ENCODE results near the gene LDLRAD3.

The LDLRAD3 gene

DNA sequence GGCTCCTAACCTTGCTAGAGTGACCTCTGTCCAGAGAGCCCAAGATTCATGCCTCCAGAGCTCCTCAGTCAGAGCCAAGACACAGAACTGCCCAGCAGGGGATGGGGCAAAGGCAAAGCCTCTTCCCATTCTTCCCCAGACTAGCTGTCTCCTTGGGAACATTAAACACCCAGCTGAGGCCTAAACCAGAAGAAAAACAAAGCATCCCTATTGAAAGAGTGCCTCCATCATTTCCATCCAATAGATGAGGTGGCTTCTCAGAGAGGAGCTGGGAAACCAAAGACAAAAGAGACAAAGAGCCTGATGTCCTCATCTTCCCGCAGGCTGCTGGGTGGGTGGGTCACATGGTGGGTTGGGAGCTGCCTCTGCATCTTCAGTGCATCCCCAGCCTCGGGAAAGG lies 308.0 kb downstream of the LDLRAD3 start:
- no peak for TF ChIP-seq GATA3 (IDR thresholded peaks at IDR 0.05; ENCODE audit: low read depth, low read length)
- TF ChIP-seq GATA2 (IDR thresholded peaks at IDR 0.05; ENCODE audit: low read depth, low read length) = no peak

DNA sequence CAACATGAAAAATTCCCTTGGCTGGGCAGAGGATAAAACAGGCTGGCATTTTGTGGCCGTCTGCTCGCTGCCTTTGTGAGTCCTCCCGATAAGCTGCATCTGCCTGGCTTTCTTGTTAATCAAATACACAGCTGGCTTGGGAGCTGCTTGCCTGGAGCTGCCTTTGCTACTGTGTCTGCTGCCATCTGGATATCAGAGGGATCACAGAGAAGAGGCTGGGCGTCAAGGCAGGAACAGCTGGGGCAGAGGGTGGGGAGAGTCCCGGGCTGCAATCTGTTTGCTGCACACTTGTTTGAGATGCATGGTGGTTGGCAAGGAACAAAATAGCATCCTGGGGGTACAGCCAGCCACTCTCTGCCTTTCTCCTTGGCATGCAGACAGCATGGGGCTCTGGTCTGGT lies 309.4 kb downstream of the LDLRAD3 start:
- peak; percentile 65; the same call in 1 of the 2 replicates for TF ChIP-seq GATA3 (IDR thresholded peaks at IDR 0.05; ENCODE audit: low read depth, low read length)
- peak; percentile 95 for TF ChIP-seq GATA2 (IDR thresholded peaks at IDR 0.05; ENCODE audit: low read depth, low read length)

DNA sequence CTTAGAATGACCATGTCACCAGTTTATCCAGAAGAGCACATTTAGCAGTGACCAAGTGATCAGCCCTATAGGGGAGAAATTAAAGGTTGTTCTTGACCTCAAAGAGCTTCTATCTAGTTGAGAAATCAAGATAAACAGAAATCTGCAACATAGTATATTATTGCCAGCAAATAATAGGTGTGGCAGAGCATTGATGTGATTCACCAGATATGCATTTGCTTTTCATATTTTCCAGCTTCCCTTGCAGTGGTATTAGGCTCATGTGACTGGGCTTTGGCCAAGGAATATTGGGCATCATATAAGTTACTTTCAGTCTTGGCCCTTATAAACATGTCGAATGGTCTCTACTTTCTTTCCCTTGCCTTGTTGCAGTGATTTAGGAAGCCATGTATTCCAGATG lies 310.9 kb downstream of the LDLRAD3 start:
- no peak for TF ChIP-seq GATA3 (IDR thresholded peaks at IDR 0.05; ENCODE audit: low read depth, low read length)
- TF ChIP-seq GATA2 (IDR thresholded peaks at IDR 0.05; ENCODE audit: low read depth, low read length) = no peak

DNA sequence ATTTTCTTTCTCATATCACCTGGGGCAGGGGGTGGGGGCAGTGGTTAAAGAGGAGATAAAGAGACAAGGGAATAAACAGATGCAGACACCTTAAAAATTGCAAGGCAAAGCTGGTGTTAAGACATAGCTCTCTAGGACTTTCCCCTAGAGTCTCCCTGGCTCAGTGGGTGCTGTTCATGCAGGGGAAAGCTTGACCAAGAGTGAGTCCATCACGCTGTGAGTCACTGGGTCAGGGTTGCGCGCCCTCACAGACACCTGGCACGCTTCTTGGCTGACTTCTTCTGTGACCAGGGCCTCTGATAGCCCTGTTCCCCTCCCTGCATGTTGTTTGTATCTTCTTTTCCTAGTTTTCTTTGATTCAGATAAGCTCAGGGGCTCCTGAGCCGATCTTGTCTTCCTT lies 313.5 kb downstream of the LDLRAD3 start:
- TF ChIP-seq GATA3 (IDR thresholded peaks at IDR 0.05; ENCODE audit: low read depth, low read length) = no peak
- no peak for TF ChIP-seq GATA2 (IDR thresholded peaks at IDR 0.05; ENCODE audit: low read depth, low read length)

DNA sequence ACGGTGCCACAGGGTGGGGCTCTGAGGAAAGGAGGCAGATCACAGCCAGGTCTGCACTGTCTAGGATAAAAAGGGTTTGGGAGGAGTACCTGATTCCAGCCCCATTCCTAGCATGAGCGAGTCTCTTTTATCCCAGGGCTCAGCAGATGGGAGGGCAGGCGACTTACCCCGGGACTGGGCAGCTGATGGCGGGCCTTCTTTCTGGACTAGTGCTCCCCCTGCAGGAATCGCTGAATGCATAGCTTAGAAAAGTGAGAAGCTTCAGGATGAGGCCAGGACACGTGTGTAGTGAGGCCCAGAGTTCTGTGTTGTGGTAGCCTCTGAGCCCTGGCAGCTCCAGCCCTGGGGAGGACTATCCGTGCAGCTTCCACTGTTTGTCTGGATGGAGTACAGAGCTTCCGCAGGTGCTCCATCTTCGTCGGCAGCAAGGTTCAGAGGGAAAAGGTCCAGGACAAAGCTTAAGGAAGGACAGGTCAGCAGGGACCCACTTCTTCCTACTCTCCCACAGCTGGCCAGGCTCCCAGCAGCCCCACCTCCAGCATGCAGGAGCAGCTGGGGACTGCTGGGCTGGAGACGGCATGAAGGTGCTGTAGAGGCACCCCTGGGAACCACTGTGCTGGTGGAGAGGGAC lies 315.0 kb downstream of the LDLRAD3 start:
- no peak for TF ChIP-seq GATA2 (IDR thresholded peaks at IDR 0.05; ENCODE audit: low read depth, low read length)
- TF ChIP-seq GATA3 (IDR thresholded peaks at IDR 0.05; ENCODE audit: low read depth, low read length) = no peak

DNA sequence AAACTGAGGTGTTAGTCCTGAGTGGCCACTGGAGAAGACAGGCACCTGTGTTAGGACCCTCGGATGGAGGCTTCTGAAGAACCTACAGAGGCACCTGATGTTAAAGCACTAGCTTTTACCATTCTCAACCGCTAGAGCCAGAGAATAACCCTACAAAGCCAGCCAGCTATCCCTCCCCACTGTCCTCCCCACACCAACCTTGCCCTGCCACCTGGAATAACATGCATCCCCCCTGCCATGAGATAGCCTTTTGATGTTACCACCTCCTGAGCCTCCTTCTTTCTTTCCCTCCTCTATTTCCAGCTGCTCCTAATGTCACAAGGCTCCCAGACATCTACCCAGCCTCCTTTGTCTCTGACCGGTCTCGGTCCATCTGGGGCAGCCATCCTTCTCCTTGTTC lies 317.2 kb downstream of the LDLRAD3 start:
- TF ChIP-seq GATA3 (IDR thresholded peaks at IDR 0.05; ENCODE audit: low read depth, low read length) (no peak), GATA2 (IDR thresholded peaks at IDR 0.05; ENCODE audit: low read depth, low read length) (no peak)

DNA sequence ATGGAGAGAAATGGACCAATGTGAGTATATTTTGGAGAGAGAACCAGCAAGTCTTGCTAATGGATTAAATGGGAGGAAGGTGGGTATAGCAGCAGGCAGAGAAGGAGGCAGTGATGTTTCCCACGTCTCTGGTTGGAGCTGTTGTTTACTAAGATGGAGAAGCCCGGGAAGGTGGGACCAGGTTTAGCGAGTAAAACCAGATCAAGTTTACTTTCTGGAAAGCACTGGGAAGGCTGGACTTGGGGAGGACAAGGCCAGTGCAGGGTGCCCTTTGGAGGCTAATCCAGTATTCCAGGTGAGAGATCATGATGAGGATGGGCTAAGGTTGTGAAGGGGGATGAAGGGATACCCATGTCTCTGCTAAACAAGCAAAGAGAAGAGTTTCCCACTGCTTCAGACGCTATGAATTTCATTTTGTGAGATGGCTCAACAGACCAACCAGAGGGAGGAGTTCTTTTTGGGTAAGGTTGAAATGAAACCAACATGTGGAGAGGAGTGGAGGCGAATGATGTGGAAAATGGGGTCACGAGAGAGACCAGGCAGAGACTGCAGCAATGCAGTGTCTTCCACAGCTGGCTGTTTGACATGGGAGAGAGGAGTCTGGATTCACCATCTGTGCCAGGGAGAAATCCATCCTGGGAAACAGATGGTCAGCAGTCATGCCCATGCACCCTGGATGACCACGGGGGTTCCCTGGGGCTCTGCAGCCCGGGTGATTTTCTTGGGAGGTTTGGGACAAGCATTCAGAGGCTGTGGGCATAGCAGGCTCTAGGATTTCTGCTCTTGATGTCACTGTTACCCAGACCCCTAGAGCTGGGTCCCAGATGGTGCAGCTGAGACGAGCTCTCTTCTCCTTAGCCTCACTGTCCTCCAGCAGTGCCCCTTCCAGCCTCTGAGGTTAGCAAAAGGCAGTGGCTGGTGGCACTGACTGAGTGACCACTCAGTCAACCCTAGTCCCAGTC lies 320.4 kb downstream of the LDLRAD3 start:
- no peak for TF ChIP-seq GATA3 (IDR thresholded peaks at IDR 0.05; ENCODE audit: low read depth, low read length)
- TF ChIP-seq GATA2 (IDR thresholded peaks at IDR 0.05; ENCODE audit: low read depth, low read length) = no peak

DNA sequence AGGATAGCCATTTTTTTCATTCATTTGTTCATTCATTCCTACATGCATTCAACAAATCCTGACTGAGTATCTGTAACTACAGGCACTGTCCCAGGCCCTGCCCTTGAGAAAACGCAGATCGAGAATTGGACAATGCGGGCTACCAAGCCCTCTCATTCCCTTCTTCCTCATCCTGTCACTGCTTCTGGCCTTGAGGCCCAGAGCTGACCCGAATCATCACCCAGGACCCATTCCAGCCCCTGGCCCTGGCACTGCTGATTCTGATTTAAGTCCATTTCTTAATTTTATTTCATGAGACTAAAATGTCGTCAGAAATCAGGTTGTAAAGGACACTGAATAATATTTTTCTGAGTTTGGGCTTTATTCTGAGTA lies 321.1 kb downstream of the LDLRAD3 start:
- TF ChIP-seq GATA2 (IDR thresholded peaks at IDR 0.05; ENCODE audit: low read depth, low read length) = no peak
- no peak for TF ChIP-seq GATA3 (IDR thresholded peaks at IDR 0.05; ENCODE audit: low read depth, low read length)

DNA sequence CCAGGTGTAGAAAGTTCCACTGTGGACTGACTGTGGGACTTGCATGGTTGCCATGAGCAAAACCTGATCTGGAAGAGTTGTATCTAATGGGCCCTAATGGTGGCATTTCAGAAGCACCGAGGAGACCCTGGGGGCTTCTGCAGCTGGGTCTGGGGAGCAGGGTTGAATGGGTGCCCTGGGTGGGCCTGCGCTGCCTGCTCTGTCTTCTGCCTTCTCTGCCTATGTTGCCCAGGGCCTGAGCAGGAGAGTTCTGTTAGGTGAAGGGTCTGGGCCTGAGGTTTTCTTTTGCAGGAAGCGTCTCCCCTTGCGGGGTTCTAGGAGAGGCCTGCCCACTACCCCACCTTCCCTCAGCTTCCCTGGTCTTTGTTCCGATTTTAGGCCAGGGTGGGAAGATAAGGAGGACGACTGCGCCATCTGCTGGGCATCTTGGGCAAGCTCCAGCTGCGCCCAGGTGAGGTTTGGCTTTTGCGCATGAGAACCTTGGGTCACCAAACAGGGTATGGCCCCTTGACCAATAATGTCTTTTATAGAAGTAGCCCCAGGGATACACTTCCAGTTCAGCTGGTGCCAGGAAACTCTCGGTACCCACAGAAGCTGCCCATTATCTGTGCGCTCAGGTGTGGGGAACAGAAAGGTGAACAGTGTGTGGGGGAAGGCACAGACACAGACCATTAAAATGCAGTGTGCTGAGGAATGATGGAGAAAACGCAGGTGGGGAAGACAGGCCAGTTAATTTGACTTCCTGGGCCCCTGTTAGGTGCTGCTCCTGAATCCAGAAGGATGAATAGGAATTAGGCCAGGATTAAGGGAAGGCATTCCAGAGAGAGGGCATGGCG lies 322.1 kb downstream of the LDLRAD3 start:
- TF ChIP-seq GATA2 (IDR thresholded peaks at IDR 0.05; ENCODE audit: low read depth, low read length) (no peak), GATA3 (IDR thresholded peaks at IDR 0.05; ENCODE audit: low read depth, low read length) (no peak)

DNA sequence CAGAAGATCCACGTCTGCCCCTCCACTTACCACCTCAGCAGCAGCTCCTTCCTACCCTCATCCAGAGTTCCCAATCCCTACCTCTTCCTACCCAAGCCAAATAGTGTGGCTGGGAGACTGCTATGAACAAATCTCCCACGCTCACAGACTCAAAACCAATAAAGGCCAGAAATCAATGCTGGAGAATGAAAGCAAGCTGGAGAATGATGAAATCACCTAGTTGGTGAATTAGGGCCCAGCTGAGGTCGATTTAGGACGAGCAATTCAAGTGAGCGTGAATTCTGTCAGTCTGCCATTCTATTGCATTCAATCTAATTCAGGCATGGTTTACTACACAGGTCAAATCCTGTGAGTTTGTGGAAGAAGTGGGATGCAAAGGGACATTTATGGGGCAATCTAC lies 322.9 kb downstream of the LDLRAD3 start:
- TF ChIP-seq GATA3 (IDR thresholded peaks at IDR 0.05; ENCODE audit: low read depth, low read length) (no peak), GATA2 (IDR thresholded peaks at IDR 0.05; ENCODE audit: low read depth, low read length) (no peak)

DNA sequence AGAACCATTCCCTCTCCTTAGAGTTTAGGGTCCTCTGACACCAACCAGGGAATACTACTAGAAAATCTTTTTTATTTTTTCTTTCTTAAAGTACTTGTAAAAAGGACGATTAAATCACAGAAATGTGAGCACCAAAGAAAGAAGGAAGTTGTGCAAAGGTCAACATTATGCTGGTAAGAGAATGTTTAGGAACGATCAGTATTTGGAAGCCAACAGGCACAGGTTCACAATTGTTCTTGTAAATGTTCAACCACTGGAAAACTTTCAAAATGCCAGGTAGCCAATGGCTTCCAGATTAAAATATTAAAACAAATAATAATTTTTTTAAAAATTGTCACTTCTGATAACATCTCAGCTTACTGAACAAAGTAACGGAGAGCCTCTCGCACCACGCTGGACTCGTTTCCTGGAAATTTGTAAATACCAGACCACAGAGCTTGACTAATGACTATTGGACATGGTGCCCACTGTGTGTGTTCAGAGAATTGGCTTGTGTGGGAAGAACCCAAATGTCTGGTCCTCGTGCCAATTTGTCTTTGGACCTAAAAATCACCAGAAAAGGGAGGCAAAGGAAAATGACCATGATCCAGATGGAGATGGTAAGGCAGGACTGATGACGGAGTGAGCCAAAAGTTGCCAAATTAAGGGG lies 324.6 kb downstream of the LDLRAD3 start:
- TF ChIP-seq GATA3 (IDR thresholded peaks at IDR 0.05; ENCODE audit: low read depth, low read length) (no peak), GATA2 (IDR thresholded peaks at IDR 0.05; ENCODE audit: low read depth, low read length) (no peak)

DNA sequence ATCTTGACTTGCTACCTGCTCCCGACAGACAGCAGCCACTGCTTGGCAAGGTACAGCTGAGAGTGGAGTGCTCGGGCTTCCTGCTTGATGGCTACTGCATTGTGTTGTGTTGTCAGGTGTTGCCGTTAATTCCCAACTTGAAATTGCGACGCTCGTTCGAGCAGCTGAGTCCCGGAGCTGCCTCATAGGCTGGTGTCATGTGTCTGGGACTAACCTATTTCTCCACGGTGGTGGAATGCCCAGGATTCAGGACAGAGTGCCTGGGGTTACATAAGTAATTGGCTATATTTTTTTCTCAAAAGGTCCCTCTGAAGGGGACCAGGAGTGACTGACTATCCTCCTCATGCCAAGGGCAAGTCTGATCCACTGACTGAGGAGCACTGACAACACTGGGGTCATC lies 326.8 kb downstream of the LDLRAD3 start:
- TF ChIP-seq GATA3 (IDR thresholded peaks at IDR 0.05; ENCODE audit: low read depth, low read length) (no peak), GATA2 (IDR thresholded peaks at IDR 0.05; ENCODE audit: low read depth, low read length) (no peak)

DNA sequence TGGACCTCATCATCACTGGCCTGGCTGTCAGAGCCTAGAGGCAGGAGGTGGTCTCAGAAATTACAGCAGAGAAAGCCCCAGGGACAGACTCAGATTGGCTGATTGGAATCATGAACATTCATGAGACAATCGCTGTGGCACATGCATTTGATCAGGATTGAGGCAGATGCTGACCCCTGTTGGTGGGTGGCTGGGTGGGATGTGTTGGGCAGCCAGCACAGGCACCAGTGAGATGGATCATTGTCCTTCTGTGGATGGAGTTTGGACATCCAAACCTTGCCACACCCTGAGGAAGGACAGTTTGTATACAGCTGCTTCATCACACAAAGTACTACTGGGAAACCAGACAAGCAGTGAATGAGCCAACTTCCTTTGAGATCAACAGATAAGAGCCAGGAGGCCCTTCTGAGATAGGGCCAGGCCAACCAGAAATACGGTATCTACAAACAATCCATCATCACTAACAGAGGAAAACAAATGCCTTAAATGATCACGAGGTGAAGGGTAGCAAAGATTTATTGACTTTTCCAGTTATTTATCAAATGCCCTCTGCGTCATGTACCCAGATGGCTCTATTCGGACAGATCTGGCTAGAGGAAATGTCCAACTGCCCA lies 328.0 kb downstream of the LDLRAD3 start:
- TF ChIP-seq GATA2 (IDR thresholded peaks at IDR 0.05; ENCODE audit: low read depth, low read length) = 0 out of 2 replicates have a peak, but pooled peaks have one; percentile 30
- no peak for TF ChIP-seq GATA3 (IDR thresholded peaks at IDR 0.05; ENCODE audit: low read depth, low read length)

Measured in SH-SY5Y (cell line).